CD4-positive, alpha-beta T cell treated with Interleukin-6 for 4 hours (primary cell): ENCODE results near the gene OR2T11.
"Not testable (repeated sequence)": the region's sequence is repeated elsewhere in the genome, so short reads cannot be mapped to it uniquely, and the experiment has no call there.

Source experiments
- DNase-seq: peaks from one replicate; pipeline ENCODE4 v3.0.0-alpha.2; 2020; ENCODE audit warnings: mixed read lengths

OR2T11 gene

GRCh38 chr1:248634991-248635390 is at the start of gene OR2T11:
Gene OR2T11, minus strand, starts transcription at chr1:248635091. Its CDS starts 7,963 bp downstream, at chr1:248627128.
- DNase-seq = not testable (repeated sequence)

- DNase-seq = no peak
Measured at GRCh38 chr1:248681651-248682050, 46.8 kb upstream of the OR2T11 start.

GRCh38 chr1:248670003-248670402 is 35.1 kb upstream of the OR2T11 start:
- no peak for DNase-seq

- DNase-seq = not testable (repeated sequence)
Measured at GRCh38 chr1:248663453-248664328, 28.8 kb upstream of the OR2T11 start.

- not testable (repeated sequence) for DNase-seq
Measured at GRCh38 chr1:248656797-248657196, 21.9 kb upstream of the OR2T11 start.

GRCh38 chr1:248655354-248655753 is 20.5 kb upstream of the OR2T11 start, which contains the start of gene OR2T27:
Gene OR2T27, minus strand, starts transcription at chr1:248655528. Its CDS starts 4,644 bp downstream, at chr1:248650884.
- not testable (repeated sequence) for DNase-seq

- DNase-seq = not testable (repeated sequence)
Measured at GRCh38 chr1:248648770-248649536, 14.1 kb upstream of the OR2T11 start.

- not testable (repeated sequence) for DNase-seq
Measured at GRCh38 chr1:248645178-248645577, 10.3 kb upstream of the OR2T11 start, which contains the start of gene OR2T35. Gene OR2T35, minus strand, starts transcription at chr1:248645278. Its CDS starts 6,020 bp downstream, at chr1:248639258.

- DNase-seq = not testable (repeated sequence)
Measured at GRCh38 chr1:248642971-248643651, 8.2 kb upstream of the OR2T11 start.

GRCh38 chr1:248641583-248641982 is 6.7 kb upstream of the OR2T11 start:
- DNase-seq = not testable (repeated sequence)

GRCh38 chr1:248640906-248641305 is 6.0 kb upstream of the OR2T11 start:
- not testable (repeated sequence) for DNase-seq

GRCh38 chr1:248639652-248640051 is 4.8 kb upstream of the OR2T11 start:
- not testable (repeated sequence) for DNase-seq

- not testable (repeated sequence) for DNase-seq
Measured at GRCh38 chr1:248636612-248637011, 1.7 kb upstream of the OR2T11 start.

GRCh38 chr1:248631354-248632008 is 3.4 kb downstream of the OR2T11 start:
- no peak for DNase-seq

GRCh38 chr1:248630551-248630950 is 4.3 kb downstream of the OR2T11 start:
- no peak for DNase-seq

- DNase-seq = no peak
Measured at GRCh38 chr1:248627971-248628844, 6.7 kb downstream of the OR2T11 start.

GRCh38 chr1:248625971-248626370 is 8.9 kb downstream of the OR2T11 start:
- no peak for DNase-seq

GRCh38 chr1:248625166-248625565 is 9.7 kb downstream of the OR2T11 start:
- no peak for DNase-seq

- DNase-seq = peak; percentile 13
Measured at GRCh38 chr1:248622570-248623001, 12.3 kb downstream of the OR2T11 start.

GRCh38 chr1:248621770-248622169 is 13.1 kb downstream of the OR2T11 start:
- DNase-seq = no peak

- DNase-seq = peak; percentile 48
Measured at GRCh38 chr1:248618878-248619277, 16.0 kb downstream of the OR2T11 start.
